AG09319 (cell line): ENCODE results near the gene NECAB3.

Experiments
- DNase-seq: peaks from one replicate; pipeline ENCODE4 v3.0.0-alpha.2; 2010; ENCODE audit warnings: low read depth; ENCODE audit errors: extremely low read depth
- TF ChIP-seq, protein P1 (sequence below): IDR thresholded peaks from 2 replicates; pipeline ENCODE4 v1.5.1; 2011; ENCODE audit warnings: low read depth, mild to moderate bottlenecking, inconsistent platforms, low read length, moderate library complexity

NECAB3 gene

GRCh38 chr20:33693741-33694638 is 19.8 kb upstream of the NECAB3 start:
- TF ChIP-seq, protein P1, sequence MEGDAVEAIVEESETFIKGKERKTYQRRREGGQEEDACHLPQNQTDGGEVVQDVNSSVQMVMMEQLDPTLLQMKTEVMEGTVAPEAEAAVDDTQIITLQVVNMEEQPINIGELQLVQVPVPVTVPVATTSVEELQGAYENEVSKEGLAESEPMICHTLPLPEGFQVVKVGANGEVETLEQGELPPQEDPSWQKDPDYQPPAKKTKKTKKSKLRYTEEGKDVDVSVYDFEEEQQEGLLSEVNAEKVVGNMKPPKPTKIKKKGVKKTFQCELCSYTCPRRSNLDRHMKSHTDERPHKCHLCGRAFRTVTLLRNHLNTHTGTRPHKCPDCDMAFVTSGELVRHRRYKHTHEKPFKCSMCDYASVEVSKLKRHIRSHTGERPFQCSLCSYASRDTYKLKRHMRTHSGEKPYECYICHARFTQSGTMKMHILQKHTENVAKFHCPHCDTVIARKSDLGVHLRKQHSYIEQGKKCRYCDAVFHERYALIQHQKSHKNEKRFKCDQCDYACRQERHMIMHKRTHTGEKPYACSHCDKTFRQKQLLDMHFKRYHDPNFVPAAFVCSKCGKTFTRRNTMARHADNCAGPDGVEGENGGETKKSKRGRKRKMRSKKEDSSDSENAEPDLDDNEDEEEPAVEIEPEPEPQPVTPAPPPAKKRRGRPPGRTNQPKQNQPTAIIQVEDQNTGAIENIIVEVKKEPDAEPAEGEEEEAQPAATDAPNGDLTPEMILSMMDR = no peak
- no peak for DNase-seq

DNA sequence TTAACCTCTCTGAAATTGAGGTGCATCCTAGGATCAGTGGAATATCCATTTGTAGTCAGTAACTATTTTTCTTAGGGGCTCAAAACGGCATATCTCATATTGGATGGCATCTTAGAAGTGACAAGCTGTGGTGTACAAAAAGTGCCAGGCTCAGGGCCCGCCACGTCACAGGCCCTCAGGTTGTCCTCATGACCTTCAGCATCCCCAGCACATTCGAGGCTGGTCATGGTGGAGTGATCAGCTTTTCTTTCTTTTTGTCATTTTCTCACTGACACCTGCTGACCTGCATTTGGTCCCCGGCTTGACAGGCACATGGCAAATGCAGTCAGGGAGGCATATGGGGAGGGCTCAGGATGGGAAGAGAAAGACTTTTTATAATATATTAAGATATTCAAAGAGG is 19.1 kb upstream of the NECAB3 start:
- DNase-seq = no peak
- TF ChIP-seq, protein P1 = no peak

DNA sequence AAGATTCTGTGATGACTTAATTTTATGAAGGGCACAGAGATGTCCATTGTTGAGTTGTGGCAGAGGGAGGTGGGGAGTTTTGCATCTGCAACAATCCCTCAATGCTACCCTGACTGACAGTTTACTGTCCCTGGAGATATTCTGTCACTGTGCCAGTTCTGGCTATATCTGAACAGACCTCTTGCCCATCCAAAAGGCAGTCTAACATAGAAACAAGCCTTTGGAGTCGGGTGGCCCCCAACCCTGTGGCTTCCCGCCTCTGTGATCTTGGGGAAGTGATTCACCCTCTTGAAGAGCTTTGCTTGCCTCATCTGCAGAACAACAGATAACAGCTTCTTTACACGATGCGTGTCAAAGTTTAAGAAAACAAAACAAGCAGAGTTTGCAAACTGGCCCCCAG is 15.7 kb upstream of the NECAB3 start:
- no peak for DNase-seq
- TF ChIP-seq, protein P1 = no peak

- TF ChIP-seq, protein P1 = no peak
- DNase-seq = no peak
Observed at GRCh38 chr20:33689493-33689892, 15.3 kb upstream of the NECAB3 start.

DNA sequence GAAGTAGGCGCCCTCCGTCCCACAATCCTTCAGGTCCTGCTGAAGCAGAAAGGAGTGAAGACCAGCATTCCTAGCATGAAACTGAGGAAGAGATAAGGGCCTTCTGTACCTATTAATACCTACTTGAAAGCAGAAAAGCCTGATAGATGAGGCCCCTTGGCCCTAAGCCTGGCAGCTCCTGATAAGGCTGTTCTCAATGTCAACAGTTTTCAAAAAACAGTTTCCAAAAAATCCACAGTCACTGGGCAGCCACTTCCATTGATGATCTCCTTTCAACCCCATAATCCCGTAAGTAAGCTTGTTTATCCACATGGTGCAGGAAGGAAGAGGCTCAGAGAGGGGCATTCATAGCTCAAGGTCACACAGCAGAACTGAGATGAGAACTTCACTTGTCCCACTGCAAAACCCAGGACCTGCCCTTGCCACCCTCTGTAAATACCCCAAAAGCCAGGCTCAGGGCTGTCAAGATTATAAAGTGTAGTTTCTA is 14.8 kb upstream of the NECAB3 start:
- no peak for DNase-seq
- TF ChIP-seq, protein P1 = no peak

DNA sequence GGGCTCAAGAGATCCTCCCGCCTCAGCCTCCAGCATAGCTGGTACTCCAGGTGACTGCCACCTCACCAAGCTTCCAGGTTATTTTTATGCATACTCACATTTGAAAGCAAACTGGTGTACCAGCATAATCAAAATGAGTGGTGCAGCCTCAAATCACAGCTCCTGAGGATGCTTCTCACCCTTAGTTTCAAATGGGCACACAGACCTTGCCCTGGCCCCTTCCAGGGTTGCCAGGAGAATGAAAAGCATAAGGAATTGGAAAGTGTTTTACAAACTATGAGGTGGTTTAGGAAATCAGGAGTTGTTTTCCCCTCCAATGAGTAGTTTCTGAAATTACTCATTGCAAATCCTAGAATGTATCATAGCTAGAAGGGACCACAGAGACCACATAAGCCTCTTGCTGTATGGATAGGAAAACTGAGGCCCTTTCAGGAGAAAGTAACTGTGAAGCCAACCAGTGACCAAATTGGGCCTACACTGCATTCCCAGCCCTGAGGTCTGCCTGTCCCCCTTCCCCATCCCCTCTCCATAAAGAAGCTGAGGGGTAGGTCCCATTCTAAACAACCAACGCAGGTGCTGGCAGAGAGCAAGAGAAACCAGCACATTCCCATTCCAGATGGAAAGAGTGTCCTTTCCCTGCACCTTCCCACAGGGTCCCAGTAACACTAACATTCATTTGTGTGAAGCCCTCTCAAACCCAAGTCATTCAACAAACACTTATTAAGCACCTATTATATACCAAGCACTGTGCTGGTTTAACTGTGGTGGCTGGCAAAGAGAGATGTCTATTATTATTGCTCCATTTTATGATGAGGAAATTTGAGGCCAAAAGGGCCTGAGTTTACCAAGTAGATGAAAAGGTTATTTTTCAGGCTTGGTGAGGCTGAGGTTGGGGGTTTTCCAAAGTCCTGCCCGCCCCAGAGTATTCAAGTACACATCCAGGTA is 14.0 kb upstream of the NECAB3 start:
- DNase-seq = no peak
- TF ChIP-seq, protein P1 = no peak
